NCI-H1105 treated with DMSO at 0.1 percent for 48 hours (cell line): ENCODE results near the gene PLD4.

ENCODE experiments used
- DNase-seq: peaks from one replicate; lab custom pipeline; 2025; lab: John Stamatoyannopoulos, UW

PLD4 gene

GRCh38 chr14:104956290-104956890, 31.7 kb downstream of the PLD4 start:
- no peak for DNase-seq

- DNase-seq = no peak
These were observed 32.8 kb downstream of the PLD4 start for GRCh38 chr14:104957146-104958113.

- no peak for DNase-seq
These were observed 39.9 kb downstream of the PLD4 start for GRCh38 chr14:104964546-104964945.

- DNase-seq = no peak
These were observed 41.0 kb downstream of the PLD4 start for GRCh38 chr14:104965561-104966231.

- no peak for DNase-seq
These were observed 41.7 kb downstream of the PLD4 start for GRCh38 chr14:104966261-104966865.

- no peak for DNase-seq
These were observed 42.3 kb downstream of the PLD4 start for GRCh38 chr14:104966981-104967385.

GRCh38 chr14:104967386-104968152, 42.9 kb downstream of the PLD4 start:
- DNase-seq = no peak

GRCh38 chr14:104968153-104968527, 43.5 kb downstream of the PLD4 start:
- DNase-seq = no peak

GRCh38 chr14:104968541-104969401, 44.1 kb downstream of the PLD4 start:
- no peak for DNase-seq

- DNase-seq = no peak
These were observed 45.1 kb downstream of the PLD4 start for GRCh38 chr14:104969741-104970230.

- no peak for DNase-seq
These were observed 45.8 kb downstream of the PLD4 start for GRCh38 chr14:104970231-104971068.

GRCh38 chr14:104971447-104972240, 47.0 kb downstream of the PLD4 start:
- DNase-seq = no peak

- no peak for DNase-seq
These were observed 47.8 kb downstream of the PLD4 start for GRCh38 chr14:104972301-104973134.

GRCh38 chr14:104973135-104973384, 48.4 kb downstream of the PLD4 start:
- no peak for DNase-seq

GRCh38 chr14:104973385-104974145, 48.9 kb downstream of the PLD4 start:
- no peak for DNase-seq

- no peak for DNase-seq
These were observed 49.5 kb downstream of the PLD4 start for GRCh38 chr14:104974146-104974541.

- DNase-seq = no peak
These were observed 50.1 kb downstream of the PLD4 start for GRCh38 chr14:104974665-104975390.
